MM.1S (cell line): Measurements from ENCODE around the gene ZNF362.

ENCODE experiments used
- CTCF ChIP-seq: fragments of 300-600 bp; sonication (generic); IDR thresholded peaks from 2 replicates; pipeline ENCODE4 v1.5.1; 2016; ENCODE audit warnings: antibody characterized with exemption, low read length, mixed read lengths
- EZH2 ChIP-seq: fragments of 300-600 bp; sonication (generic); optimal IDR thresholded peaks from 2 replicates; pipeline ENCODE3; 2017; ENCODE audit warnings: low read depth, mild to moderate bottlenecking, antibody characterized with exemption, low read length, mixed read lengths
- EZH2phosphoT487 ChIP-seq: fragments of 300-600 bp; sonication (generic); IDR thresholded peaks from 2 replicates; pipeline ENCODE4 v1.6.1; 2018; ENCODE audit warnings: antibody characterized with exemption, low read length

GRCh38 chr1:33294071-33295010, 38.0 kb downstream of the ZNF362 start:
- TF ChIP-seq CTCF (no peak), EZH2 (no peak), EZH2phosphoT487 (no peak)
